T-helper 2 cell (primary cell): ENCODE measurements around the gene SFMBT2.

Experiments
- DNase-seq, 5 experiments: peaks; one replicate each; pipeline versions ENCODE4 v3.0.0 to v3.0.0-alpha.2; 2012 to 2022

SFMBT2 gene

GRCh38 chr10:7170626-7171322 lies 240.1 kb downstream of the SFMBT2 start:
- no peak for DNase-seq

- no peak for DNase-seq
Observed at GRCh38 chr10:7168414-7168813, 242.4 kb downstream of the SFMBT2 start.

- DNase-seq: no peak
Observed at GRCh38 chr10:7165500-7166177, 245.2 kb downstream of the SFMBT2 start.

GRCh38 chr10:7164955-7165354 lies 245.9 kb downstream of the SFMBT2 start:
- DNase-seq: no peak

- no peak for DNase-seq
Observed at GRCh38 chr10:7162331-7162730, 248.5 kb downstream of the SFMBT2 start.

- DNase-seq: no peak
Observed at GRCh38 chr10:7161484-7162250, 249.2 kb downstream of the SFMBT2 start.

GRCh38 chr10:7159928-7160327 lies 250.9 kb downstream of the SFMBT2 start:
- peak in 1 of 5 experiments; percentile 45 for DNase-seq

GRCh38 chr10:7159517-7159916 lies 251.3 kb downstream of the SFMBT2 start:
- peak in 1 of 5 experiments; percentile 59 for DNase-seq

GRCh38 chr10:7157091-7157490 lies 253.7 kb downstream of the SFMBT2 start:
- no peak for DNase-seq

GRCh38 chr10:7153750-7154149 lies 257.1 kb downstream of the SFMBT2 start:
- no peak for DNase-seq

- DNase-seq: no peak
Observed at GRCh38 chr10:7152982-7153381, 257.9 kb downstream of the SFMBT2 start.

GRCh38 chr10:7152341-7152740 lies 258.5 kb downstream of the SFMBT2 start:
- DNase-seq: no peak

- no peak for DNase-seq
Observed at GRCh38 chr10:7151538-7151937, 259.3 kb downstream of the SFMBT2 start.

- DNase-seq: no peak
Observed at GRCh38 chr10:7150349-7150748, 260.5 kb downstream of the SFMBT2 start.

GRCh38 chr10:7146189-7146588 lies 264.6 kb downstream of the SFMBT2 start:
- no peak for DNase-seq

- DNase-seq: no peak
Observed at GRCh38 chr10:7136016-7136415, 274.8 kb downstream of the SFMBT2 start.

GRCh38 chr10:7135188-7135587 lies 275.6 kb downstream of the SFMBT2 start:
- no peak for DNase-seq

GRCh38 chr10:7134448-7134847 lies 276.4 kb downstream of the SFMBT2 start:
- DNase-seq: no peak

GRCh38 chr10:7133958-7134357 lies 276.9 kb downstream of the SFMBT2 start:
- DNase-seq: no peak

GRCh38 chr10:7133278-7133677 lies 277.6 kb downstream of the SFMBT2 start:
- DNase-seq: no peak

- no peak for DNase-seq
Observed at GRCh38 chr10:7130191-7130911, 280.5 kb downstream of the SFMBT2 start.

GRCh38 chr10:7123774-7124173 lies 287.1 kb downstream of the SFMBT2 start:
- no peak for DNase-seq

- DNase-seq: no peak
Observed at GRCh38 chr10:7122561-7122960, 288.3 kb downstream of the SFMBT2 start.
